ENCODE data around the gene PRKAG3. TPM values are rescaled to one million over a fixed set of nuclear protein-coding genes. Genes with fewer than 3 reads are reported as not detected.

Gene PRKAG3
- total and polyA plus RNA-seq, 2 experiments from 2014 or later, result not detected

DNA sequence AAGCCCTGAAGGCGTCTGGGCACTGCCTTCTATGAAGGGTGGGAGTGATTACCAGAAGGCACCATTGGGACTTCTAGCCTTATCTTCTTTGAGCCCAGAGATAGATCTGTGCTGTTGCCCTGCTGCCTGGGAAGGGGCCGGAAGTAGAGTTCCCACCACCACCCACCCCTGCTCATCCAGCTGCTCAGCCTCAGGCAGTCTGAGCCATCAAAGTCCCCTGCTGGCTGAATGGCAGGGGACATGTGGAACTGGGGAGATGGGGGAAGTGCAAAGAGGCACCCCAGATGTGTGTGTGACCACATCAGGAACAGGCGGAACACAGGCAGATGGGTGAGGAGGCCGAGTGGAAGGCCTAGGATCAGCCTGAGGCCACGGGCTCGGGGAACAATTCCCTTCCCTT is 45.7 kb upstream of the PRKAG3 start:
- no peaks in the 10 kb centered on the region for H3F3A ChIP-seq (replicated peaks; ENCODE audit: low read depth)
- H3K27me3 ChIP-seq (ENCODE audit: insufficient read depth), result peaks cover 100% of the 10 kb centered on the region
- H3K36me3 ChIP-seq (ENCODE audit: insufficient read depth), result no peaks in the 10 kb centered on the region
- no peak overlapping the region for H3K4me2 ChIP-seq
- H3K4me3 ChIP-seq, result no peak overlapping the region
- Mint-ChIP-seq H3K4me3 (no peak overlapping the region), H3K27ac (no peak overlapping the region), H3K36me3 (ENCODE audit: low read depth) (no peaks in the 10 kb centered on the region; the same call in 2 of the 3 replicates), H3K9me3 (no peaks in the 10 kb centered on the region), H3K4me1 (peaks cover 25% of the 10 kb centered on the region; the same call in 2 of the 3 replicates), H3K27me3 (ENCODE audit: insufficient read depth, low read depth, poor library complexity) (peaks cover 96% of the 10 kb centered on the region)
- TF ChIP-seq STAT1 (IDR thresholded peaks at IDR 0.05; ENCODE audit: unreplicated experiment), result no peak
- H3K4me1 ChIP-seq (ENCODE audit: insufficient read depth), result peaks cover 23% of the 10 kb centered on the region; the same call in 1 of the 2 replicates
- peaks cover 23% of the 10 kb centered on the region for H4K20me1 ChIP-seq (replicated peaks; ENCODE audit: insufficient read depth)
- H2AFZ ChIP-seq, result no peak overlapping the region
- ATAC-seq (no peak), DNase-seq (ENCODE audit: low spot score) (no peak)
- no peaks in the 10 kb centered on the region for H3K79me2 ChIP-seq (replicated peaks; ENCODE audit: insufficient read depth)
- no peaks in the 10 kb centered on the region for H3K9me2 ChIP-seq (ENCODE audit: insufficient read depth)
- no peak overlapping the region for H3K27ac ChIP-seq (ENCODE audit: low read depth)

DNA sequence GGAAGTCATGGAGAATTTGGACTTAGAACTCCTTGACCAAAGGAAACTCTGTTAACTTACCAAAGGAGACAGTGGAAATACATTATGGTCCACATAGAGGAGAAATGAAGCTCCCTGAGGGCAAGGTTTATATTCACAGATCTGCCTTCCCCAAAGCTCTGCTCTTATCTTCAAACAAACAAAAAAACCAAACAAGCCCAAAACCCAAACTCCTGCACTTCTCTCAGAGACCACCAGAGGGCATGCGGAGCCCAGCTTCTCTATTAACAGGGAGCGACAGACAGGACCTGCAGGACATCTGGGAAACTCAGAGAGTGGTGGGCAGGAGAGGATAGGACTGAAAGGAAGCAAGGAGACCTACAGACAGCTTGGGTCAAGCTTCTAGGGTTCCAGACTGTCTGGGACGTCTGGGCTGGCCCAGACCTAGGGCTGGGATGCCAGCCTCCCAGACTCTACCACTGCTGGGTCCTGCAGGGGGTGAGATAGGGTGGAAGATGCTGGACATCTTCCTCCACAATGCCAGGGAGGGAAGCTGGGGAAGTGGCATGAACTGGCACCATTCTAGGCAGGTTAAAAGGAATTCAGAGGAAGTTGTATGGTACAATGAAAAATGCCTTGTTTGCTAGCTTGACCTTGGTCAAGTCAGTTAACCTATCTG is 45.1 kb upstream of the PRKAG3 start:
- Histone ChIP-seq H3K4me1 (ENCODE audit: insufficient read depth) (peaks cover 23% of the 10 kb centered on the region; the same call in 1 of the 2 replicates), H3K27me3 (ENCODE audit: insufficient read depth) (peaks cover 100% of the 10 kb centered on the region), H3K4me2 (no peak overlapping the region), H3K79me2 (replicated peaks; ENCODE audit: insufficient read depth) (no peaks in the 10 kb centered on the region), H4K20me1 (replicated peaks; ENCODE audit: insufficient read depth) (peaks cover 23% of the 10 kb centered on the region), H3K36me3 (ENCODE audit: insufficient read depth) (no peaks in the 10 kb centered on the region), H3K4me3 (no peak overlapping the region), H3F3A (replicated peaks; ENCODE audit: low read depth) (no peaks in the 10 kb centered on the region), H2AFZ (no peak overlapping the region), H3K9me2 (ENCODE audit: insufficient read depth) (no peaks in the 10 kb centered on the region), H3K27ac (ENCODE audit: low read depth) (no peak overlapping the region)
- peak; percentile 85 for DNase-seq (ENCODE audit: low spot score)
- H3K9me3 Mint-ChIP-seq, result peaks cover 4% of the 10 kb centered on the region; the same call in 2 of the 3 replicates
- TF ChIP-seq, protein P1, sequence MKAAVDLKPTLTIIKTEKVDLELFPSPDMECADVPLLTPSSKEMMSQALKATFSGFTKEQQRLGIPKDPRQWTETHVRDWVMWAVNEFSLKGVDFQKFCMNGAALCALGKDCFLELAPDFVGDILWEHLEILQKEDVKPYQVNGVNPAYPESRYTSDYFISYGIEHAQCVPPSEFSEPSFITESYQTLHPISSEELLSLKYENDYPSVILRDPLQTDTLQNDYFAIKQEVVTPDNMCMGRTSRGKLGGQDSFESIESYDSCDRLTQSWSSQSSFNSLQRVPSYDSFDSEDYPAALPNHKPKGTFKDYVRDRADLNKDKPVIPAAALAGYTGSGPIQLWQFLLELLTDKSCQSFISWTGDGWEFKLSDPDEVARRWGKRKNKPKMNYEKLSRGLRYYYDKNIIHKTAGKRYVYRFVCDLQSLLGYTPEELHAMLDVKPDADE (IDR thresholded peaks at IDR 0.05), result no peak
- TF ChIP-seq, protein P2, sequence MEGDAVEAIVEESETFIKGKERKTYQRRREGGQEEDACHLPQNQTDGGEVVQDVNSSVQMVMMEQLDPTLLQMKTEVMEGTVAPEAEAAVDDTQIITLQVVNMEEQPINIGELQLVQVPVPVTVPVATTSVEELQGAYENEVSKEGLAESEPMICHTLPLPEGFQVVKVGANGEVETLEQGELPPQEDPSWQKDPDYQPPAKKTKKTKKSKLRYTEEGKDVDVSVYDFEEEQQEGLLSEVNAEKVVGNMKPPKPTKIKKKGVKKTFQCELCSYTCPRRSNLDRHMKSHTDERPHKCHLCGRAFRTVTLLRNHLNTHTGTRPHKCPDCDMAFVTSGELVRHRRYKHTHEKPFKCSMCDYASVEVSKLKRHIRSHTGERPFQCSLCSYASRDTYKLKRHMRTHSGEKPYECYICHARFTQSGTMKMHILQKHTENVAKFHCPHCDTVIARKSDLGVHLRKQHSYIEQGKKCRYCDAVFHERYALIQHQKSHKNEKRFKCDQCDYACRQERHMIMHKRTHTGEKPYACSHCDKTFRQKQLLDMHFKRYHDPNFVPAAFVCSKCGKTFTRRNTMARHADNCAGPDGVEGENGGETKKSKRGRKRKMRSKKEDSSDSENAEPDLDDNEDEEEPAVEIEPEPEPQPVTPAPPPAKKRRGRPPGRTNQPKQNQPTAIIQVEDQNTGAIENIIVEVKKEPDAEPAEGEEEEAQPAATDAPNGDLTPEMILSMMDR (conservative IDR thresholded peaks at IDR 0.05; ENCODE audit: low read depth in 2 of 2), result peak; percentile 95 to 99
- TF ChIP-seq EZH2 (IDR thresholded peaks at IDR 0.05; ENCODE audit: low read depth, unreplicated experiment), result peak; percentile 87
- peak; percentile 4 for ATAC-seq
- peaks cover 96% of the 10 kb centered on the region for H3K27me3 Mint-ChIP-seq (ENCODE audit: insufficient read depth, low read depth, poor library complexity)
- H3K27ac Mint-ChIP-seq, result no peak overlapping the region
- H3K36me3 Mint-ChIP-seq (ENCODE audit: low read depth), result no peaks in the 10 kb centered on the region; the same call in 2 of the 3 replicates
- H3K4me3 Mint-ChIP-seq, result no peak overlapping the region
- peaks cover 31% of the 10 kb centered on the region for H3K4me1 Mint-ChIP-seq

DNA sequence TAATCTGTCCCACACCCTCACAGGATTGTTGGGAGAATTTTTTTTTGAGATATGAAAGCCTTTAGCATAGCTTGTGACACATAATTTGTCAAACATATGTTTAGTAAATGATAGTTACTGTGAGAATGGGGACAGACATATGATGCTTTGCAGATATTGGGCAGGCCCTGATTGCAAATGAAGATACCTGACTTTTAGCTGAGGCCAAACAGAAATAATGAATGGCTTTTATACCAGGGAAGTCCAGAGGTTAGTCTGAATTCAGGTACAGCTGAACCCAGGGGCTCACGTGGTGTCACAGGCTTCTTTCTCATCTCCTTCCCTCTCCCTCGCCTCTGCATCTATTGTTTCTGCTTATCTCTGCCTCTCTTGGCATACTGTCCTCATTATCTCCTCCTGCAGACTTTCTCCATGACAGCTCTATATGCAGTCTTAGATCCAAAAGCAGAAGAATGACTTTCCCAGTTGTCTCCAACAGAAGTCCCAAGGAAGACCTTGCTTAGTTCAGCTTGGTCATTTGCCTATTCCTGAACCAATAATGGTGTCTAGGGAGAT is 44.2 kb upstream of the PRKAG3 start:
- Histone ChIP-seq H3K79me2 (replicated peaks; ENCODE audit: insufficient read depth) (no peaks in the 10 kb centered on the region), H3K4me3 (no peak overlapping the region), H3K27me3 (ENCODE audit: insufficient read depth) (peaks cover 100% of the 10 kb centered on the region), H3K27ac (ENCODE audit: low read depth) (no peak overlapping the region), H3F3A (replicated peaks; ENCODE audit: low read depth) (no peaks in the 10 kb centered on the region), H4K20me1 (replicated peaks; ENCODE audit: insufficient read depth) (peaks cover 23% of the 10 kb centered on the region), H3K4me2 (no peak overlapping the region), H2AFZ (no peak overlapping the region), H3K36me3 (ENCODE audit: insufficient read depth) (no peaks in the 10 kb centered on the region), H3K4me1 (ENCODE audit: insufficient read depth) (peaks cover 20% of the 10 kb centered on the region; the same call in 1 of the 2 replicates), H3K9me2 (ENCODE audit: insufficient read depth) (no peaks in the 10 kb centered on the region)
- Mint-ChIP-seq H3K4me1 (peaks cover 31% of the 10 kb centered on the region), H3K27me3 (ENCODE audit: insufficient read depth, low read depth, poor library complexity) (peaks cover 97% of the 10 kb centered on the region), H3K9me3 (peaks cover 6% of the 10 kb centered on the region; the same call in 2 of the 3 replicates), H3K27ac (no peak overlapping the region), H3K36me3 (ENCODE audit: low read depth) (no peaks in the 10 kb centered on the region; the same call in 2 of the 3 replicates), H3K4me3 (no peak overlapping the region)
- ATAC-seq (no peak), DNase-seq (ENCODE audit: low spot score) (no peak)
- TF ChIP-seq EZH2 (IDR thresholded peaks at IDR 0.05; ENCODE audit: low read depth, unreplicated experiment) (no peak), NANOG (IDR thresholded peaks at IDR 0.05; ENCODE audit: borderline replicate concordance) (no peak), CREB1 (CRISPR knock-in tag; IDR thresholded peaks at IDR 0.05; ENCODE audit: low read depth) (no peak), POLR2AphosphoS5 (IDR thresholded peaks at IDR 0.05; ENCODE audit: low read depth) (no peak), ZNF114 (CRISPR knock-in tag; IDR thresholded peaks at IDR 0.05) (no peak)
